HG03108 (cell line): ENCODE measurements around the gene TRPM6.
"Not testable (repeated sequence)": the region's sequence is repeated elsewhere in the genome, so short reads cannot be mapped to it uniquely, and the experiment has no call there.

ENCODE experiments used
- ATAC-seq: cut with Tn5 transposase; IDR thresholded peaks from one replicate; pipeline ENCODE4 v1.9.1; 2021; ENCODE audit warnings: moderate library complexity; ENCODE audit not compliant: unreplicated experiment

Gene TRPM6

GRCh38 chr9:74860247-74860646, 27.5 kb downstream of the TRPM6 start:
- ATAC-seq: not testable (repeated sequence)

GRCh38 chr9:74859786-74860185, 27.9 kb downstream of the TRPM6 start:
- ATAC-seq: no peak

DNA sequence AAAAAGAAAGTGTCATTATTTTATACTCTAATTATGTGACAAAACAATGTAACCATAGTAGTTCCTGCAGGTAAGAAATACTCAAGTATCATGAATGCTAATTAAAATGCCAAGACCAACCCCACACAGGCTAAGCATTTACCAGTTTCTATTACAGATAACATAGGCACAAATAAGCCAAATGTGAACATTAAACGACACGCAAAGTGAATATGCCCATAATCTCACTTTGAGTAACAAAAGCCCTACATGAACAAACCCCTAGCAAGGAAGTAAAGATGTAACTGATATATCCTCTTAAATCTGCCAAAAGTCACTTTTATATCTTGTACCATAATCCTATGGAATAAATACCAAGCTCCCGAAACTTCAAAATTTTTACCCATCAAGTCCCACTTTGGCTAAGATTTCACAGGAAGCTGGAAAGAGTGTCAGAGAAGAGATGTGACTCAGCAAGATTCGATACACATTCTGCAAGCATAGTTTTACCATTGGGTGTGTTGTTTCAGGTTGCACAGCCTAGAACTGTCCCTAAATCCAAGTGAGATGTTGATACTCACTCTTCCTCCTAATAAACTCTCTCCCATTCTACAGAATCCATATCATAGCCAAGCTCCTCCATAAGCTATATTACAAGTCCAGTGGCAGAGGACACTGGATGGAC, 28.8 kb downstream of the TRPM6 start:
- no peak for ATAC-seq

DNA sequence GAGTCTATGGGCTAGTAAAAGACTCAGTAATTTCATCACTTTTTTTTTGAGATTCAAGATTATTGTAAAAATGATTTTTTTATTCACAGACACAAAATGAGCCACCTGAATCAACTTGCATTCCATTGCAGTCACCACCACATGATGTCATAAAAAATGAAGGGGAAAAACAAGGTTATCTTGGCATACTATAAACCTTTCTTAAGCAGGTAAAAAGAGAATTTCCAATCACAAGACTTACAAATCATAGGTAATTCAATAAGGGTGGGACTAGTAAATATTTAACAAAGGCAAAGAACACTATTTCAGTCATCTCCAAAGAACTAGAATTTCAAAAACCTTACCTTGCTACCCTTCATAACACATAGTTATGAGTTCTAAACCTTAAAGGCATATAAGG, 30.7 kb downstream of the TRPM6 start:
- ATAC-seq: no peak

DNA sequence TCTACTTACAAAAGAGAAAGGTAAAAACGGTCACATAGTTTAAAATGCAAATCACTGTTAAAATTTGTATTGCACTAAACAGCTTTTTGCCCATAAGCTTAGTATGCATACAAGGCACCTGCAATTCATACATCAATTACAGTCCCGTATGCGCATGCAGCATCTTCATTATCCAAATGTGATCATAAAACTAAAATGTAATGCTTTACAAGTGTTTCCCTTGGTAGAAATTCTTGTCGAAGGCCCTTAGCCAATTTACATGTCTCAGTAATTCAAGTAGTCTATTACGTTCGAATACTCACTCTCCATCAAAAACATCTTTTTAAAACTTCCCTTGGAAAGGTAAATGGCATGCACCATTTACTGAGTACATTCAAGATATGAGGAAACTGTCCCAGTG, 32.6 kb downstream of the TRPM6 start:
- ATAC-seq: no peak

- ATAC-seq: not testable (repeated sequence)
These were observed 34.7 kb downstream of the TRPM6 start for GRCh38 chr9:74853024-74853423.

DNA sequence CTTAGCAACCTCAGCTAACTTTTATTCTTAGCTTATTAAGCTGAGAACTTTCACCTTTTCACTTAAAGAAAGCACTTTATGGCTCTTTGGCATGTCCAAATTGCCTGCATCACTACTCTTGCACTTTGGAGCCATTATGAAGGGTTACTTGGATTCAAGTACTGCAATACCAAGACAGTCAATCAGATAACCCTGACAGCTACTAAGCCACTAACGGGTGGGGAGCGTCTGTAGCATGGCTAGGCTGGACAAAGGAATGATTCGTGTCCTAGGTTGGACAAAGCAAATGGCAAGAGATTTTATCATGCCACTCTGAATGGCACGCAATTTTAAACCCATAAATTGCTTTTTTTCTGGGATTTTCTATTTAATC, 39.6 kb downstream of the TRPM6 start:
- no peak for ATAC-seq

DNA sequence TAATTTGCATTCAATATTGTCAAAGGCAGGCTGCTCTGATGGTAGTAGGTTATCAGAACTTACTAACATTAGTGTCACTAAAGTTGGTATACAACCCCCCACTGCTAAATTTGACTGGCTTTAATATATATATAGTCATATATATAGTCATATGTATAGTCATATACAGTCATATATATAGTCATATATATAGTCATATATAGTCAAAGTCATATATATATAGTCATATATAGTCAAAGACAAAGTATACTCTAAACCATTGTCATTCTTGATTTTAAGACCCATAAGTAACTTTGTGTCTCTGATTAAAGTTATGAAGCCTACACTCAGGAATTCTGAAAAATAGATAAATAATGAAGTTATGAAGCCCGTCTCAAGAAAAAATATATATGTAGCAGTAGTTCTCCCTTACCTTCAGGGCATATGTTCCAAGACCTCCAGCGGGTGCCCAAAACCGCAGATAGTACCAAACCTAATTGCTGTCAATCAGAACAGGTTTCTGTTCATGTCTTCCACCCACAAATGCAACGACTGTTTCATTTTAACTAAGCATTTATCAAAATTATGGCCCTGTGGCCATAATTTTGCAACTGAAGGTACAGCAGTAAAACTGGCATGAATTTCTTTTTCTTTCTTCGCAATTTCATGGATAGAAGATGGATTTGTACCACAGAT, 40.1 kb downstream of the TRPM6 start:
- ATAC-seq: no peak

DNA sequence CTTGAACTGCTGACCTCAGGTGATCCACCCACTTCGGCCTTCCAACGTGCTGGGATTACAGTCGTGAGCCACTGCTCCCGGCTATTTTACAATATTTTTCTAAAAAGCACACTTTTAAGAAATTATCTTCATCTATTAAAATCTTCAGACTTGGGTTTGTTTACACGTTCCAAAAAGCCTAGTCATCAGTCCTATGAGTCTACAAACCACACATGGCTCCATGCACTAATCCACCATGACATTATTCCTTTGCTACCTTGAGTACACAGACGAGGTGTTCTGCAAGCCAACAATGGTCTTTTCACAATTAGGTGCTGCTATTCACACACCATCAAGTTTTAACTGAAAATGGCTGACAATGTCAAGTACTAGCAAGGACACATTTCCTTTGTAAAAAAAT, 41.0 kb downstream of the TRPM6 start:
- ATAC-seq: no peak

- no peak for ATAC-seq
These were observed 49.4 kb downstream of the TRPM6 start for GRCh38 chr9:74838351-74838750.

DNA sequence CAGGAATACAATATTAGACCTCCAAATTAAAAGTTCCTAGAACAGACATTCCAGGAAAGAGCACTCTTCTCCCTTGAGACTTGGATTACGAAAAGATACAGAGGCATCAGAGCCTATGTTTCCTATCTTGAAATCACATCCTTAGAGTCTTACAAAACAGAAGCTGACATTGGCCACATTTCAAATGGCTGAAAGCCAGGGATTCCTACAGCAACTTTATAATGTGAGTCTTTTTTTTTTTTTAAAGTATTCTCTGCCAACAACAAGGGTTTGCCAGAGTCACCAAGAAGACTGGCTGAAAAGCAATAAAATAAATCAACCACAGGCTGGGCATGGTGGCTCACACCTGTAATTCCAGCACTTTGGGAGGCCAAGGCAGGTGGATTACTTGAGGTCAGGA, 63.1 kb downstream of the TRPM6 start:
- no peak for ATAC-seq

- ATAC-seq: no peak
These were observed 66.1 kb downstream of the TRPM6 start for GRCh38 chr9:74821636-74822035.

- ATAC-seq: no peak
These were observed 69.9 kb downstream of the TRPM6 start for GRCh38 chr9:74817816-74818215.

GRCh38 chr9:74817281-74817810, 70.4 kb downstream of the TRPM6 start:
- no peak for ATAC-seq

GRCh38 chr9:74810200-74810599, 77.5 kb downstream of the TRPM6 start:
- ATAC-seq: no peak

- ATAC-seq: no peak
These were observed 83.7 kb downstream of the TRPM6 start for GRCh38 chr9:74804018-74804385.

DNA sequence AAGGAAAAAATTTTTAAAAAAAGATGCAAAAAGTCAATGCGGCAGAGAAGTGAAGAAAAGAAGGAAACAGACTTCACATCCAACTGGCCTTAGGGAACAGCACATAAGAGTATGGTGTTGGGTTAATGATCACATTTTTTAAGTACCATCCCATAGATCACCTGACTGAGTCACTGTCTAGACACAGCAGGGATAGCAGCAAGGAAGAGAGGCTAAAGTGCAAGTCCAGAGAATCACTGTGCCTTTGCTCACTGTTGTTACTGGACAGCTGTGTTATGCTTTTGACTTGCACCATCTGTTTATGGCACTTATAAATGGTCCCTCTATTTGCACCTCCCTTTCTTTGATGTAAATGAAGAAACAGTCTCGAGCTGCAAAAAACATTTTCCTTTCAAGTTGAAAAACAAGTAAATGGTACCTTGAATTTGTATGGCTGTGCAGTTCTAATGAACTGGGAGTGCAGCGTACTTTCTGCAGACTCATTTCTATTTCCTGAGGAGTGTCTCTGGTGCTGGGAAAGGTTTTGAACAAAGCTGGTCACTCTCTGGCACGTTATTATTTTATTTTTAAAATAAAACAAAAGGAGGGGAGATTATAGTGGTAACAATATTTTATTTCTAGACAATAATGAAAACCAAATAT, 84.2 kb downstream of the TRPM6 start:
- no peak for ATAC-seq

DNA sequence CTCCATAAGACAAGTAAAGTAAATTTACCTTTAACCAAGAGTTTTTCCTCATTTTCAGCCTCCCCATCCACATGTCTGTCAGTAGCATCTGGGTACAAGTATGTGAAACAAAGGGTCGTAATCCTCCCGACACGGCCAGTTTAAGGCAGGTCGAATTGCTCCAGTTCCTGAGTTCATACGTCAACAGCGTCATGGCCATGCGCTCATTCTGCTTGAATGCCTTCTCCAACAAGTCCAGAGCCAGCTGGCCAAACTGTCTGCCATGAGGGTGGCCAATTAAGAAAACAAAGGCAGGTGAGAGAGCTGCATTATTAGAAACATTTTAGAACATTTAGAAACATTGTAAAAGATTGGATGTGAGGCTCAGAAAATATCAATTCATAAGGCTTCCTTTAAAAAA, 87.5 kb downstream of the TRPM6 start:
- ATAC-seq: no peak

GRCh38 chr9:74795803-74796202, 91.9 kb downstream of the TRPM6 start:
- no peak for ATAC-seq

GRCh38 chr9:74795081-74795480, 92.6 kb downstream of the TRPM6 start:
- no peak for ATAC-seq

DNA sequence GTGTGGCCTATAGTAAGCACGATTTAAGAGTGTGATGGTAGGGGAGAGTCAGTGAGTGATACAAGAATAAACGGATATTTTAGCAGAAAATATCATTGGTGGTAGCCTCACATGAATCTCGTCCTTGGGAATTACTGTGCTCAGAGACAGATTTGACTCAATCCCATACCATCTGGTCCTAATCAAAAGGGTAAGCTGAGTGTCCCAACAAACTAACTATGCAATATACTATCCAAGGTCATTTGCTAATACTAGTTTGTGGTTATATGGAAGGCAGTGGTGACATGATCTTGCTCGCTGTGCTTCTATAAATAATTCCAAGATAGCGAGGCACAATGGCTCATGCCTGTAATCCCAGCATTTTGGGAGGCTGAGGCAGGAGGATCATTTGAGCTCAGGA, 103.2 kb downstream of the TRPM6 start:
- no peak for ATAC-seq

DNA sequence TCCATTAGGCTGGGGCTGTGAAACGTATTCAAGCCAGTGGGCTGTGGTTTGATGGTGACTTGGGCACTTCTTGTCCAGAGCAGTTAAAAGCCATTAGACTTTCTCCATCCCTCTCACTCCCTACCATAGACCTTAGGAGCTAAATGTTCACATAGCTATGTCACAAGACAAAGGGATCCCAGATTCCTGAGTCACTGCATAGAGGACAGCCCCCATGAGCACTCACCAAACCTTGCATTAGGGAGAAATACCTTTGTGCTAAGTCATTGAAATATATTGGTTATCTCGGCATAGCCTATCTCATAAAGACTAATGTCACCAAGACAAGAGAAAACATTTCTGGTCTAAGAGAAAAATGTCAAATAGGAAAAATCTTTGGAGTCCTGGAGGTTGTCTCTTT, 104.3 kb downstream of the TRPM6 start:
- no peak for ATAC-seq
